B cell (primary cell): ENCODE data around the gene COTL1. TPM values are rescaled to one million over a fixed set of nuclear protein-coding genes. Genes with fewer than 3 reads are reported as not detected.
A peak's percentile ranks its signal among the peaks of the same experiment; 100 is the strongest.

Experiments
- ATAC-seq: fragments of 200-7000 bp; cut with Tn5 transposase; one replicate; pipeline ENCODE4 v1.10.0; 2021; ENCODE audit warnings: low read depth, mild to moderate bottlenecking, moderate number of reproducible peaks, moderate library complexity
- CTCF ChIA-PET: fragments of 350-600 bp; sonication (Branson Sonifier 250); formaldehyde crosslinking; loops from one replicate; lab custom pipeline; 2021; ENCODE audit warnings: antibody characterized with exemption, inconsistent platforms; lab: Charles Lee
- POLR2A ChIA-PET: fragments of 350-600 bp; sonication (Branson Sonifier 250); formaldehyde crosslinking; loops from one replicate; lab custom pipeline; 2021; ENCODE audit warnings: antibody characterized with exemption; lab: Charles Lee
- DNase-seq: peaks from one replicate; pipeline ENCODE4 v3.0.0; 2013
- H2AFZ ChIP-seq: 2 replicates; pipeline ENCODE4 v1.6.1; 2012; ENCODE audit warnings: mild to moderate bottlenecking, low read depth, low read length; ENCODE audit not compliant: insufficient read depth, poor library complexity, severe bottlenecking
- H3K27ac ChIP-seq, 2 donors: 1 replicate in 1 of 2; 2 replicates in 1 of 2; pipeline ENCODE4 v1.5.1; 2012 to 2013; ENCODE audit warnings: low read length in 2 of 2, mild to moderate bottlenecking in 2 of 2, moderate library complexity in 1 of 2
- H3K27me3 ChIP-seq, 4 experiments: fragments of 200-600 bp in 1 of 4; sonication (generic) in 1 of 4; replicated peaks in 1 of 4; 1 replicate in 2 of 4; 2 replicates in 2 of 4; pipeline versions ENCODE4 v1.6.1 to v1.7.0; 2013 to 2016; ENCODE audit warnings: low read length in 3 of 4, mild to moderate bottlenecking in 2 of 4, mixed read lengths in 1 of 4, moderate library complexity in 1 of 4; ENCODE audit not compliant: insufficient read depth in 4 of 4, control insufficient read depth in 3 of 4; ENCODE audit errors: control extremely low read depth in 1 of 4
- H3K36me3 ChIP-seq, 2 experiments: replicated peaks in 1 of 2; 1 replicate in 1 of 2; 2 replicates in 1 of 2; pipeline versions ENCODE4 v1.6.1 to v1.7.1; 2013; ENCODE audit warnings: low read length in 1 of 2; ENCODE audit not compliant: insufficient read depth in 2 of 2, control insufficient read depth in 1 of 2; ENCODE audit errors: control extremely low read depth in 1 of 2, extremely low read depth in 1 of 2
- H3K4me1 ChIP-seq, 2 donors: fragments of 200-600 bp in 1 of 2; sonication (generic) in 1 of 2; 1 replicate in 1 of 2; 2 replicates in 1 of 2; pipeline versions ENCODE4 v1.5.1 to v1.6.1; 2013 to 2017; ENCODE audit warnings: low read length in 2 of 2; ENCODE audit not compliant: control insufficient read depth in 2 of 2, insufficient read depth in 2 of 2
- H3K4me2 ChIP-seq: replicated peaks from 2 replicates; pipeline ENCODE3; 2012; ENCODE audit warnings: mild to moderate bottlenecking, low read depth, low read length; ENCODE audit not compliant: poor library complexity, severe bottlenecking
- H3K4me3 ChIP-seq, 5 experiments: fragments of 200-600 bp in 1 of 5; sonication (generic) in 1 of 5; 1 replicate in 3 of 5; 2 replicates in 2 of 5; pipeline versions ENCODE4 v1.5.1 to v1.7.0; 2011 to 2016; ENCODE audit warnings: low read length in 4 of 5, mild to moderate bottlenecking in 4 of 5, low read depth in 2 of 5, control low read depth in 1 of 5, moderate library complexity in 1 of 5; ENCODE audit not compliant: insufficient read depth in 1 of 5; ENCODE audit errors: control extremely low read depth in 1 of 5, extremely low read depth in 1 of 5
- H3K79me2 ChIP-seq: fragments of 200-600 bp; sonication (generic); one replicate; pipeline ENCODE4 v1.6.0; 2016; ENCODE audit warnings: low read length; ENCODE audit not compliant: control insufficient read depth, insufficient read depth
- H3K9ac ChIP-seq: fragments of 200-600 bp; sonication (generic); 2 replicates; pipeline ENCODE4 v1.6.1; 2017; ENCODE audit warnings: mild to moderate bottlenecking, low read length, moderate library complexity
- H3K9me3 ChIP-seq, 3 donors: one replicate each; pipeline versions ENCODE4 v1.6.1 to v1.7.1; 2013; ENCODE audit warnings: low read length in 2 of 3; ENCODE audit not compliant: control insufficient read depth in 2 of 3, insufficient read depth in 1 of 3; ENCODE audit errors: control extremely low read depth in 1 of 3
- H4K20me1 ChIP-seq: 2 replicates; pipeline ENCODE4 v1.6.0; 2012; ENCODE audit warnings: mild to moderate bottlenecking, low read length; ENCODE audit not compliant: insufficient read depth, control insufficient read depth, poor library complexity, severe bottlenecking
- H3K27ac Mint-ChIP-seq: one replicate; pipeline ENCODE4 v1.8.0; 2021; ENCODE audit warnings: mixed read lengths
- H3K27me3 Mint-ChIP-seq: one replicate; pipeline ENCODE4 v1.8.0; 2021; ENCODE audit warnings: mixed read lengths
- H3K4me1 Mint-ChIP-seq: one replicate; pipeline ENCODE4 v1.8.0; 2021; ENCODE audit warnings: mixed read lengths
- H3K4me3 Mint-ChIP-seq: one replicate; pipeline ENCODE4 v1.8.0; 2021; ENCODE audit warnings: mixed read lengths
- H3K9me3 Mint-ChIP-seq: one replicate; pipeline ENCODE4 v1.8.0; 2022; ENCODE audit warnings: mixed read lengths; ENCODE audit not compliant: insufficient read depth
- CTCF ChIP-seq: fragments of 200-600 bp; IDR thresholded peaks from one replicate; pipeline ENCODE4 v1.8.0; 2022; ENCODE audit warnings: antibody characterized with exemption, mild to moderate bottlenecking
- EZH2 ChIP-seq: IDR thresholded peaks from 2 replicates; pipeline ENCODE4 v1.6.1; 2012; ENCODE audit warnings: borderline replicate concordance, low read depth, mild to moderate bottlenecking, moderate library complexity, low read length; ENCODE audit not compliant: insufficient read depth, poor library complexity, severe bottlenecking
- WGBS: methylation state at CpG from one replicate; pipeline ENCODE4 v1.1.5; 2013; ENCODE audit warnings: missing lambda C conversion rate; ENCODE audit not compliant: insufficient coverage; 5-methylcytosine and 5-hydroxymethylcytosine counted together
- intact Hi-C: fragments of 100-400 bp; cut with micrococcal nuclease; formaldehyde crosslinking; loops from one replicate; pipeline ENCODE4 v1.10.0; 2022
- polyA plus RNA-seq: library from polyadenylated mRNA; depleted of rRNA; stranded (reverse); fragments of >200 nt; gene quantifications from 2 replicates; pipeline ENCODE4 v1.2.3, GENCODE V29; 2012
- total RNA-seq, 2 donors: library from RNA; stranded (reverse); fragments of 120-200 nt in 1 of 2; gene quantifications; 1 replicate in 1 of 2; 2 replicates in 1 of 2; pipeline versions ENCODE4 v1.2.3 to v1.2.4, GENCODE V29; 2013 to 2022

The COTL1 gene
- total and polyA plus RNA-seq, 2 donors (not counting 1 experiment from before 2014, with no cell fraction given): 158 to 264 TPM

GRCh38 chr16:84561291-84561690, 56.6 kb downstream of the COTL1 start:
- peak overlapping the region; percentile 90 for H3K27ac Mint-ChIP-seq
- intact Hi-C loops: no loop called here

More at GRCh38 chr16:84561291-84561690, 56.6 kb downstream of the COTL1 start:
- Histone ChIP-seq H3K36me3 (peaks cover 0 to 31% of the 10 kb centered on the region in 2 experiments), H3K4me3 (no peak overlapping the region), H4K20me1 (no peaks in the 10 kb centered on the region), H3K79me2 (peaks cover 5% of the 10 kb centered on the region), H3K9ac (no peak overlapping the region), H3K9me3 (peaks cover 0 to 9% (median 0%) of the 10 kb centered on the region in 3 donors), H3K27ac (no peak overlapping the region), H3K4me2 (no peak overlapping the region), H2AFZ (no peak overlapping the region), H3K27me3 (peaks cover 0 to 4% (median 0%) of the 10 kb centered on the region in 4 experiments), H3K4me1 (peaks cover 23 to 32% of the 10 kb centered on the region in 2 donors)
- H3K27me3 Mint-ChIP-seq: no peaks in the 10 kb centered on the region
- CTCF ChIA-PET: interaction anchor here (0.8 to 1.7 kb wide), 4 partner anchors 8 to 55 kb away, joined by 3 to 8 read pairs (median 3); no protein-coding TSS in a partner anchor
- peaks cover 24% of the 10 kb centered on the region for H3K4me1 Mint-ChIP-seq
- no peak for TF ChIP-seq CTCF
- no peak for TF ChIP-seq EZH2
- H3K9me3 Mint-ChIP-seq: no peaks in the 10 kb centered on the region
- WGBS: 98% methylated on average over 4 of the region's 7 CpGs
- DNase-seq (no peak), ATAC-seq (no peak)
- POLR2A ChIA-PET: no interaction called here
- no peak overlapping the region for H3K4me3 Mint-ChIP-seq
